PC-3 (cell line): ENCODE results near the gene VAMP3. TPM values are rescaled to one million over a fixed set of nuclear protein-coding genes. Genes with fewer than 3 reads are reported as not detected.
A peak's percentile ranks its signal among the peaks of the same experiment; 100 is the strongest.

Experiments used
- ATAC-seq: fragments of 200-7000 bp; cut with Tn5 transposase; 2 replicates; pipeline ENCODE4 v1.9.1; 2020; ENCODE audit warnings: mild to moderate bottlenecking, moderate library complexity
- BruUV-seq: library from RNA; stranded (reverse); fragments of 400-500 nt; replicated peaks from 2 replicates; lab custom pipeline; 2021; lab: Mats Ljungman, UMichigan
- CTCF ChIA-PET: fragments of 300-600 bp; sonication (Branson Sonifier 250); formaldehyde crosslinking; loops from one replicate; lab custom pipeline; 2022; ENCODE audit warnings: antibody characterized with exemption; lab: Charles Lee
- POLR2A ChIA-PET: fragments of 300-600 bp; sonication (Branson Sonifier 250); formaldehyde crosslinking; loops from one replicate; lab custom pipeline; 2022; ENCODE audit warnings: antibody characterized with exemption; ENCODE audit not compliant: unreplicated experiment; lab: Charles Lee
- DNase-seq: peaks from one replicate; pipeline ENCODE4 v3.0.0-alpha.2; 2015
- H2AFZ ChIP-seq: fragments of 300-600 bp; sonication (generic); 2 replicates; pipeline ENCODE4 v1.6.0; 2016; ENCODE audit warnings: antibody characterized with exemption, low read length
- H3F3A ChIP-seq: fragments of 300-600 bp; sonication (generic); one replicate; pipeline ENCODE4 v1.6.0; 2017; ENCODE audit warnings: antibody characterized with exemption, low read length, control low read depth, mild to moderate bottlenecking; ENCODE audit not compliant: unreplicated experiment
- H3K27ac ChIP-seq: fragments of 300-600 bp; sonication (generic); 2 replicates; pipeline ENCODE4 v1.5.1; 2016; ENCODE audit warnings: mild to moderate bottlenecking, low read length
- H3K27me3 ChIP-seq: fragments of 300-600 bp; sonication (generic); 2 replicates; pipeline ENCODE4 v1.6.1; 2016; ENCODE audit warnings: low read length, mixed read lengths
- H3K36me3 ChIP-seq: fragments of 300-600 bp; sonication (generic); 2 replicates; pipeline ENCODE4 v1.6.1; 2016; ENCODE audit warnings: low read depth, mixed run types, low read length, mixed read lengths
- H3K4me1 ChIP-seq: fragments of 300-600 bp; sonication (generic); 2 replicates; pipeline ENCODE4 v1.5.1; 2016; ENCODE audit warnings: low read length; ENCODE audit not compliant: insufficient read depth
- H3K4me2 ChIP-seq: fragments of 300-600 bp; sonication (generic); 2 replicates; pipeline ENCODE4 v1.6.0; 2016; ENCODE audit warnings: low read length
- H3K4me3 ChIP-seq: fragments of 300-600 bp; sonication (generic); 2 replicates; pipeline ENCODE4 v1.5.1; 2016; ENCODE audit warnings: mild to moderate bottlenecking, low read length, mixed read lengths
- H3K79me2 ChIP-seq: fragments of 300-600 bp; sonication (generic); 2 replicates; pipeline ENCODE4 v1.6.1; 2017; ENCODE audit warnings: low read length, mixed read lengths
- H3K9ac ChIP-seq: fragments of 300-600 bp; sonication (generic); 2 replicates; pipeline ENCODE4 v1.6.0; 2016; ENCODE audit warnings: mild to moderate bottlenecking, low read length
- H3K9me2 ChIP-seq: fragments of 300-600 bp; sonication (generic); replicated peaks from 2 replicates; pipeline ENCODE4 v1.6.1; 2016; ENCODE audit warnings: mixed run types, low read length, mixed read lengths
- H3K9me3 ChIP-seq: fragments of 300-600 bp; sonication (generic); 2 replicates; pipeline ENCODE4 v1.6.1; 2016; ENCODE audit warnings: low read length, mixed read lengths
- H4K20me1 ChIP-seq: fragments of 300-600 bp; sonication (generic); 2 replicates; pipeline ENCODE4 v1.6.1; 2016; ENCODE audit warnings: low read length, mixed read lengths
- EZH2 ChIP-seq: fragments of 300-600 bp; sonication (generic); IDR thresholded peaks from one replicate; pipeline ENCODE4 v1.6.1; 2017; ENCODE audit warnings: antibody characterized with exemption, mild to moderate bottlenecking, low read length; ENCODE audit not compliant: unreplicated experiment
- EZH2phosphoT487 ChIP-seq: fragments of 300-600 bp; sonication (generic); IDR thresholded peaks from 2 replicates; pipeline ENCODE4 v1.6.1; 2018; ENCODE audit warnings: mild to moderate bottlenecking, antibody characterized with exemption, low read length, borderline replicate concordance
- intact Hi-C: fragments of 100-400 bp; cut with micrococcal nuclease; formaldehyde crosslinking; loops from 2 replicates; pipeline ENCODE4 v1.9.0; 2023
- total RNA-seq: library from RNA; depleted of rRNA; stranded (reverse); fragments of >200 nt; gene quantifications from 2 replicates; pipeline ENCODE4 v1.2.3, GENCODE V29; 2014
- TF ChIP-seq, protein P1 (sequence below): fragments of 300-600 bp; sonication (generic); conservative IDR thresholded peaks from 2 replicates; pipeline ENCODE4 v1.5.1; 2017; ENCODE audit warnings: antibody characterized with exemption, low read depth, mild to moderate bottlenecking, low read length

VAMP3 gene
- total RNA-seq, 1 experiment from 2014 or later = 64.2 TPM

GRCh38 chr1:7751174-7751573, 19.9 kb upstream of the VAMP3 start:
- H3K9ac ChIP-seq = no peak overlapping the region
- H3K9me3 ChIP-seq = no peaks in the 10 kb centered on the region
- peaks cover 12% of the 10 kb centered on the region; the same call in 1 of the 2 replicates for H3K27me3 ChIP-seq
- BruUV-seq = no TSS peak
- POLR2A ChIA-PET = no interaction called here
- no peaks in the 10 kb centered on the region for H3K36me3 ChIP-seq
- no peaks in the 10 kb centered on the region for H3K79me2 ChIP-seq
- CTCF ChIA-PET = interaction anchor here (5.0 kb wide), 1 partner anchor 83 kb away, joined by 92 read pairs; no protein-coding TSS in a partner anchor
- no peaks in the 10 kb centered on the region for H4K20me1 ChIP-seq
- no peak overlapping the region for H3K4me2 ChIP-seq
- intact Hi-C loops = no loop called here
- no peaks in the 10 kb centered on the region for H3K9me2 ChIP-seq
- no peak overlapping the region for H3K27ac ChIP-seq
- no peak overlapping the region for H2AFZ ChIP-seq
- H3K4me3 ChIP-seq = no peak overlapping the region
- H3K4me1 ChIP-seq = no peaks in the 10 kb centered on the region; the same call in 1 of the 2 replicates
- ATAC-seq = no peak
- no peak for DNase-seq
- no peaks in the 10 kb centered on the region for H3F3A ChIP-seq
- TF ChIP-seq EZH2phosphoT487 (no peak), EZH2 (no peak)
- TF ChIP-seq, protein P1, sequence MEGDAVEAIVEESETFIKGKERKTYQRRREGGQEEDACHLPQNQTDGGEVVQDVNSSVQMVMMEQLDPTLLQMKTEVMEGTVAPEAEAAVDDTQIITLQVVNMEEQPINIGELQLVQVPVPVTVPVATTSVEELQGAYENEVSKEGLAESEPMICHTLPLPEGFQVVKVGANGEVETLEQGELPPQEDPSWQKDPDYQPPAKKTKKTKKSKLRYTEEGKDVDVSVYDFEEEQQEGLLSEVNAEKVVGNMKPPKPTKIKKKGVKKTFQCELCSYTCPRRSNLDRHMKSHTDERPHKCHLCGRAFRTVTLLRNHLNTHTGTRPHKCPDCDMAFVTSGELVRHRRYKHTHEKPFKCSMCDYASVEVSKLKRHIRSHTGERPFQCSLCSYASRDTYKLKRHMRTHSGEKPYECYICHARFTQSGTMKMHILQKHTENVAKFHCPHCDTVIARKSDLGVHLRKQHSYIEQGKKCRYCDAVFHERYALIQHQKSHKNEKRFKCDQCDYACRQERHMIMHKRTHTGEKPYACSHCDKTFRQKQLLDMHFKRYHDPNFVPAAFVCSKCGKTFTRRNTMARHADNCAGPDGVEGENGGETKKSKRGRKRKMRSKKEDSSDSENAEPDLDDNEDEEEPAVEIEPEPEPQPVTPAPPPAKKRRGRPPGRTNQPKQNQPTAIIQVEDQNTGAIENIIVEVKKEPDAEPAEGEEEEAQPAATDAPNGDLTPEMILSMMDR = no peak

DNA sequence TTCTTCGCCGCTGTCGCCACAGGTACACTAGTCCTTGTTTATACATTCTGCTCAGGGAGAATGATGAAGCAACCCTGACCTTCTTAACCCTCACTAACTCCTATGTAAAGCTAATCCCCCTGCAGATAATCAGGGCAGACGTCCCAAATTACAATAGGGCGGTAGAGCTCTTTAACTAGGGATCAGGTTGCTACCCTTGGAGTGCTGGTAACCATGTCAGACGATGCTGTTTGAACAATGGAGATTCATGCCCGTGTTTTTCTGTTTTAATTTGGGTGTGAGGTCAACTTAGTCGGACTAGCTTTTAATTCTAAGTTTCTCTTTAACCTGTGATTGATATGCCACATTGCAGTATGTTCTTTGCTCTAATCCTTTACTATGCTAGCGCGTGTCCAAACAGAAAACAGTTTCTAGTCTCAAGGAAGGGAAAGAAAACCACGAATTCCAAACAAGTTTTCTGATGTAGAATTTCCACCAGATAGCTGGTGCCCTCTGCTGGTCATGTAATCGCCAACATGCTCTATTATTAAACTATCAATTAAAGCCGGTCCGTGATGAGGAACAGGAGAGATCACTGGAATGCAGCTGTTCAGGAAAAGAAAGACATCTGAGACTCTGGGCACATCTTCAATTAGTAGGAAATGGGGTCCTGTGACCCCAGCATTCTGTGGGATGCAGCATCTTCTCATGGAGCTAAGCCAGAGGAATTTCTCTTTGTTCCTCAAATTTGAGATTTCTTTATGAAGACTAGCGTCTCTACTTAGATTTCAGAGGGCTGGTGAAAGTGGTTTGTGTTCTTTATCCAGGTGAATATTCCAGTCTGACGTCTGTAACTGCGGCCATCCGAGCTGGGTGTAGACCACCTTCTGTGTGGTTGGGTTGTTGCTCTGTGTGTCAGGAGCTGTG, 18.3 kb upstream of the VAMP3 start:
- DNase-seq (peak; percentile 78), ATAC-seq (peak; percentile 83)
- no peaks in the 10 kb centered on the region; the same call in 1 of the 2 replicates for H3K4me1 ChIP-seq
- H3K27me3 ChIP-seq = peaks cover 12% of the 10 kb centered on the region; the same call in 1 of the 2 replicates
- no peaks in the 10 kb centered on the region for H4K20me1 ChIP-seq
- no peaks in the 10 kb centered on the region for H3F3A ChIP-seq
- TF ChIP-seq, protein P1 = peak; percentile 90
- TF ChIP-seq EZH2 = no peak
- no peaks in the 10 kb centered on the region for H3K9me2 ChIP-seq
- intact Hi-C loops = loop anchor here (1.0 kb wide), 1 partner anchor 85 kb away; no protein-coding TSS in a partner anchor
- CTCF ChIA-PET = interaction anchor here (0.6 to 5.0 kb wide), 5 partner anchors 10 to 191 kb away, joined by 3 to 92 read pairs (median 6); no protein-coding TSS in a partner anchor
- H3K4me2 ChIP-seq = peak overlapping the region; percentile 88
- BruUV-seq = no TSS peak
- no peak overlapping the region for H3K27ac ChIP-seq
- no peaks in the 10 kb centered on the region for H3K79me2 ChIP-seq
- peak overlapping the region; percentile 87 for H2AFZ ChIP-seq
- no peaks in the 10 kb centered on the region for H3K36me3 ChIP-seq
- POLR2A ChIA-PET = interaction anchor here (0.8 kb wide), 1 partner anchor 266 kb away, joined by 3 read pairs; no protein-coding TSS in a partner anchor
- no peak overlapping the region for H3K9ac ChIP-seq
- H3K9me3 ChIP-seq = no peaks in the 10 kb centered on the region
- peak overlapping the region; percentile 69 for H3K4me3 ChIP-seq
